Tibial artery (tissue), 4 donors: ENCODE measurements around the gene SAC3D1.
"Not testable (repeated sequence)": the region's sequence is repeated elsewhere in the genome, so short reads cannot be mapped to it uniquely, and the experiment has no call there.

Experiments used
- DNase-seq, 2 donors: peaks; one replicate each; pipeline ENCODE4 v3.0.0-alpha.2; 2019
- H3K27ac ChIP-seq, 2 donors: fragments of 200-600 bp; sonication (generic) in 1 of 2; 1 replicate in 1 of 2; 2 replicates in 1 of 2; pipeline ENCODE4 v1.5.1; 2018 to 2019; ENCODE audit warnings: mild to moderate bottlenecking in 1 of 2
- H3K27me3 ChIP-seq, 2 donors: fragments of 200-600 bp; sonication (generic) in 1 of 2; one replicate each; pipeline versions ENCODE4 v1.5.1 to v1.6.0; 2016 to 2019
- H3K36me3 ChIP-seq, 3 donors: fragments of 200-600 bp; sonication (generic) in 2 of 3; one replicate each; pipeline ENCODE4 v1.5.1; 2016 to 2019; ENCODE audit warnings: mild to moderate bottlenecking in 2 of 3
- H3K4me1 ChIP-seq, 4 donors: fragments of 200-600 bp; sonication (generic) in 2 of 4; 1 replicate in 3 of 4; 2 replicates in 1 of 4; pipeline ENCODE4 v1.5.1; 2016 to 2019
- H3K4me3 ChIP-seq, 2 donors: fragments of 200-600 bp; sonication (generic) in 1 of 2; 1 replicate in 1 of 2; 2 replicates in 1 of 2; pipeline ENCODE4 v1.5.1; 2018 to 2019; ENCODE audit warnings: mild to moderate bottlenecking in 2 of 2
- H3K9me3 ChIP-seq, 3 donors: fragments of 200-600 bp; sonication (generic) in 1 of 3; one replicate each; pipeline ENCODE4 v1.5.1; 2016 to 2019
- intact Hi-C: fragments of 100-400 bp; cut with DNase I; formaldehyde crosslinking; loops from one replicate; pipeline ENCODE4 v1.15.0; 2023; ENCODE audit warnings: low total_unique reads
- TF ChIP-seq, protein P1 (sequence below), 2 experiments: fragments of 200-600 bp in 1 of 2; fragments of 450-650 bp in 1 of 2; IDR thresholded peaks; one replicate each; pipeline ENCODE4 v1.5.1; 2017 to 2019; ENCODE audit warnings: antibody characterized with exemption in 2 of 2, mild to moderate bottlenecking in 1 of 2, moderate library complexity in 1 of 2

The SAC3D1 gene

DNA sequence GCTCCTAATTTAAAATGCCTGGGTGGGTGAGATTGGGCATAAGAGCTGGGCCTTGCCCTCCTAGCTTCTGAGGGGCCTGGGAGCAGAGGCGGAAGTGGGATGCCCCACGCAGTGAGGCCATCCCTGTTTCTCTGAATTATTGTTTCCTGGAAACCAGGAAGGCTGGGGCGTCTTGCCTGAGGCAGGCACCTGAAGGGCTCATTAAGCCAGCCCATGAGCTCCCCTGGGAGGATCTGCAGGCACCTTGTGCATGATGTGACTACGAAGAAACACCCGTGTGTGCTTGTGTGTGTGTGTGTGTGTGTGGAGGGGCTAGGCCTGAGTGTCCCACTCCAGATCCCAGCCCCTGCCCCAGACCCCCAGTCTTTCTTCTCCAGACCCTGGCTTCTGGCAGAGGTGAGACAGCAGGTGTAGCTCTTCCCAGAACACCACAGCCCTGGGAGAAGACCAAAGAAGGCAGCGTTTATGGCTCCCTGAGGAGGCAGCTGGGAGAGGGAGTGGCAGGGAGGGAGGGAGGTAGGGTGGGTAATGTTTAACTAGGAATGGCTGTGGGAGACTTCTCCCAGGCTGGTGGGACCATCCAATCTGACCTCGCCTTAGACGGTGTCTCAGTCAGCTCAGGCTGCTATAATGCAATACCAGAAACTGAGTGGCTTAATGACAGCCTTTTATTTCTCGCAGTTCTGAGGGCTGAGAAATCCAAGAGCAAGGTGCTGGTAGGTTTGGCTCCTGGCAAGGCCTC is 42.1 kb upstream of the SAC3D1 start:
- Histone ChIP-seq H3K4me1 (peaks cover 0 to 17% (median 12%) of the 10 kb centered on the region in 4 donors), H3K27me3 (peaks cover 0 to 19% of the 10 kb centered on the region in 2 donors), H3K4me3 (no peak overlapping the region), H3K36me3 (no peaks in the 10 kb centered on the region), H3K27ac (no peak overlapping the region), H3K9me3 (no peaks in the 10 kb centered on the region)
- intact Hi-C loops = no loop called here
- no peak for DNase-seq
- TF ChIP-seq, protein P1, sequence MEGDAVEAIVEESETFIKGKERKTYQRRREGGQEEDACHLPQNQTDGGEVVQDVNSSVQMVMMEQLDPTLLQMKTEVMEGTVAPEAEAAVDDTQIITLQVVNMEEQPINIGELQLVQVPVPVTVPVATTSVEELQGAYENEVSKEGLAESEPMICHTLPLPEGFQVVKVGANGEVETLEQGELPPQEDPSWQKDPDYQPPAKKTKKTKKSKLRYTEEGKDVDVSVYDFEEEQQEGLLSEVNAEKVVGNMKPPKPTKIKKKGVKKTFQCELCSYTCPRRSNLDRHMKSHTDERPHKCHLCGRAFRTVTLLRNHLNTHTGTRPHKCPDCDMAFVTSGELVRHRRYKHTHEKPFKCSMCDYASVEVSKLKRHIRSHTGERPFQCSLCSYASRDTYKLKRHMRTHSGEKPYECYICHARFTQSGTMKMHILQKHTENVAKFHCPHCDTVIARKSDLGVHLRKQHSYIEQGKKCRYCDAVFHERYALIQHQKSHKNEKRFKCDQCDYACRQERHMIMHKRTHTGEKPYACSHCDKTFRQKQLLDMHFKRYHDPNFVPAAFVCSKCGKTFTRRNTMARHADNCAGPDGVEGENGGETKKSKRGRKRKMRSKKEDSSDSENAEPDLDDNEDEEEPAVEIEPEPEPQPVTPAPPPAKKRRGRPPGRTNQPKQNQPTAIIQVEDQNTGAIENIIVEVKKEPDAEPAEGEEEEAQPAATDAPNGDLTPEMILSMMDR (IDR thresholded peaks at IDR 0.05) = no peak

DNA sequence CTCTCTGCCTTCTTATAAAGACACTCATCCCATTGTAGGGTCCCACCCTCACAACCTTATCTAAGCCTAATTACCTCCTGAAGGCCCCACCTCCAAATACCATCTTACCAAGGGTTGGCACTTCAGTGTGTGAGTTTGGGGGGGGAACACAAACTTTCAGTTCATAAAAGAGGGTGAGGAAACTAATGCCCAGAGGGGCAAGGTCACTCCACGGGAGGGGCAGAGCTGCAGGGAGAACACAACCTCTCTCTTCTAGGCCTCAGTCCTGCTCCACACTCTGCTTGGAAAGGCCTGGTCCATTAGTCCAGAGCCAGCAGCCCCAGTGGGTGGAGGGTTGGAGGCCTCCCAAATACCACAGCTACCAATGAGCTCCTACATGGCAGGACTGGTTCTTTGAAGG is 41.5 kb upstream of the SAC3D1 start:
- no peak for DNase-seq
- intact Hi-C loops = no loop called here
- H3K27ac ChIP-seq = no peak overlapping the region
- TF ChIP-seq, protein P1 (IDR thresholded peaks at IDR 0.05) = no peak
- no peak overlapping the region for H3K4me3 ChIP-seq
- no peaks in the 10 kb centered on the region for H3K9me3 ChIP-seq
- no peaks in the 10 kb centered on the region for H3K36me3 ChIP-seq
- peaks cover 0 to 19% of the 10 kb centered on the region in 2 donors for H3K27me3 ChIP-seq
- peaks cover 0 to 17% (median 12%) of the 10 kb centered on the region in 4 donors for H3K4me1 ChIP-seq

DNA sequence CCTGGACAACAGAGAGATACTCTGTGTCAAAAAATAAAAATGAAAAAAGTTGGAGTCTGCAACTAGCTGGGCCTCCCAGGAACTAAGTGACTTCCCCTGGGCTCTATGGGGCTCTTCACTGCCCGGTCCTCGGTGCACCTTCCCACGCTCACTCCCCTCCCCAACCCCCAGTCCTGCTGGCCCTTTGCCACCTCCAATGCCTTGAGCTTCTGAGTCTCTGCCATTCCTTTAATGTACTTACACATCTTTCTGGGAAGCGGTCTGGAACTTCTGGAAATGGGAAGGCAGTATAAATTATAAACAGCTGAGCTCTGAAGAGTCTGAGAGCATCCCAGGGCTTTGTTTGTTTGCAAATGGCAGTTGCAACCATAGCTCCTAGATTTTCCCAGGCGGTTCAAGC is 38.3 kb upstream of the SAC3D1 start:
- intact Hi-C loops = no loop called here

DNA sequence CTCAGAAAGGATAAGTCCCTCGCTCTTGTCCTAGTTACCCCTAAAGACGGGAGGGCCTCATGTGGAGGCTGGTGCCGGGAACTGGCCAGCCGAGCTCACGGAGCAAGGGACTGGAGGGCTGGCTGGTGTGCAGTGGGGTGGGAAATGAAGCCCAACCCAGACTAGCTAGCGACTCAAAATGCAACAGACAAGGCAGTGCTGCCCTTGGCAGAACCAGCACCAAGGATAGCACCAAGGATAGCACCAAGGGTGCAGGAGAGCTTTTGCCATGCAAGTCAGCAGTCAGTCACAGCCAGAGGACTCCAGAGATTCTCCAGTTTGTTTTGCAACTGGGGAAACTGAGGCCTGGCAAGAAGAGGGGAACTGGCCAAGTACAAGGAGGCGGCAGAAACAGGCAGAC is 37.7 kb upstream of the SAC3D1 start:
- Histone ChIP-seq H3K4me3 (no peak overlapping the region), H3K9me3 (no peaks in the 10 kb centered on the region), H3K36me3 (no peaks in the 10 kb centered on the region), H3K27ac (no peak overlapping the region), H3K4me1 (no peaks in the 10 kb centered on the region), H3K27me3 (peaks cover 0 to 19% of the 10 kb centered on the region in 2 donors)
- TF ChIP-seq, protein P1 (IDR thresholded peaks at IDR 0.05) = no peak
- DNase-seq = no peak
- intact Hi-C loops = no loop called here

More for the DNA sequence above, 38.3 kb upstream of the SAC3D1 start:
- no peak overlapping the region for H3K27ac ChIP-seq
- H3K9me3 ChIP-seq = no peaks in the 10 kb centered on the region
- no peak overlapping the region for H3K4me3 ChIP-seq
- H3K27me3 ChIP-seq = peaks cover 0 to 19% of the 10 kb centered on the region in 2 donors
- no peak for DNase-seq
- H3K4me1 ChIP-seq = no peaks in the 10 kb centered on the region
- TF ChIP-seq, protein P1 (IDR thresholded peaks at IDR 0.05) = no peak
- H3K36me3 ChIP-seq = no peaks in the 10 kb centered on the region

DNA sequence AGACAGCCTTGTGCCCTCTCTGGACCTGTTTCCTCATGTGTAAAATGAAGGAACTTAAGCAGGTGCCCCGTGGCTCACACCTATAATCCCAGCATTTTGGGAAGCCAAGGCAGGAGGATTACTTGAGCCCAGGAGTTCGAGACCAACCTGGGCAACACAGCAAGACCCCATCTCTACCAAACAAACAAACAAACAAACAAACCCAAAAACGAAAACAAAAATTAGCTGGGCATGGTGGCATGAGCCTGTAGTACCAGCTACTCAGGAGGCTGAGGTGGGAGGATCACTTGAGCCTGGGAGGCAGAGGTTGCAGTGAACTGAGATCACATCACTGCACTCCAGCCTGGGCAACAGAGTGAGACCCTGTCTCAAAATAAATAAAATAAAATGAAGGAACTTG is 37.0 kb upstream of the SAC3D1 start:
- H3K27ac ChIP-seq, H3K36me3 ChIP-seq, DNase-seq, H3K4me3 ChIP-seq, H3K9me3 ChIP-seq, intact Hi-C loops, H3K4me1 ChIP-seq: not testable (repeated sequence)
- peaks cover 0 to 19% of the 10 kb centered on the region in 2 donors for H3K27me3 ChIP-seq

DNA sequence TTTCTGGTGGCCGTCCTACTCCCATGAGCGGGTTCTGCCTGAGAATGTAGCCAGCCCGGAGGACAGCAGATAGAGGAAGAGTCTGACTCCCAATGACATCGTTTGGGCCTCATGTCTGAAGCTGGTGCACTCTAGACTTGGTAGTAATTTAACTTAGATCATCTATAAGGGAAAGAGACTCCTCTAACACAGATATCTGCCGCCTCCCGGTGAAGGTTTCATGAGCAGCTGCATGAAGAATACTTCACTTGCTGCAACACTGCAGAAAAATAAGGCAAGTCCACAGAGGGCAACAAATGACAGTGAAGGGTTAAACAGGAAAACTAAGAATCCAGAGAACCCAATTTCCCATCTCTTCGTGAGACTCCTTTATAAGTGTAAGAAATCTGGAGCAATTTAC is 33.0 kb upstream of the SAC3D1 start:
- no peak overlapping the region for H3K4me3 ChIP-seq
- H3K9me3 ChIP-seq = no peaks in the 10 kb centered on the region
- no peaks in the 10 kb centered on the region for H3K36me3 ChIP-seq
- no peak overlapping the region for H3K27ac ChIP-seq
- H3K4me1 ChIP-seq = peaks cover 0 to 4% (median 3%) of the 10 kb centered on the region in 4 donors
- H3K27me3 ChIP-seq = peaks cover 0 to 8% of the 10 kb centered on the region in 2 donors
- intact Hi-C loops = no loop called here
- no peak for DNase-seq
- TF ChIP-seq, protein P1 (IDR thresholded peaks at IDR 0.05) = no peak
